GM12878 (cell line): ENCODE data around the gene DAAM1. TPM values are rescaled to one million over a fixed set of nuclear protein-coding genes. Genes with fewer than 3 reads are reported as not detected.

Source experiments
- ATAC-seq: fragments of 200-7000 bp; cut with Tn5 transposase; 3 replicates; pipeline ENCODE4 v1.9.1; 2020; ENCODE audit warnings: mild to moderate bottlenecking, moderate library complexity
- BruUV-seq: library from RNA; stranded (reverse); fragments of 400-500 nt; replicated peaks from 2 replicates; lab custom pipeline; 2021; lab: Mats Ljungman, UMichigan
- CTCF ChIA-PET: fragments of 300-600 bp; sonication (Branson Sonifier 250); formaldehyde crosslinking; extraction: SDS; loops from one replicate; lab custom pipeline; 2021; ENCODE audit warnings: inconsistent platforms; lab: Yijun Ruan, JAX
- POLR2A ChIA-PET: fragments of 350-600 bp; formaldehyde crosslinking; extraction: SDS; loops from one replicate; lab custom pipeline; 2021; ENCODE audit warnings: inconsistent platforms; lab: Charles Lee
- RAD21 ChIA-PET: fragments of 300-600 bp; sonication (Branson Sonifier 250); formaldehyde crosslinking; loops from one replicate; lab custom pipeline; 2023; ENCODE audit warnings: antibody characterized with exemption; ENCODE audit not compliant: unreplicated experiment; lab: Charles Lee
- SMC1A ChIA-PET: fragments of 300-600 bp; sonication (Branson Sonifier 250); formaldehyde crosslinking; loops from one replicate; lab custom pipeline; 2023; ENCODE audit not compliant: unreplicated experiment, uncharacterized antibody; lab: Charles Lee
- DNase-seq: peaks from one replicate; pipeline ENCODE4 v3.0.0-alpha.2; 2011; ENCODE audit warnings: low read depth, low spot score
- FAIRE-seq: peaks from 3 replicates; lab custom pipeline; 2011; peaks lifted over from hg19 to GRCh38; lab: Jason Lieb, UNC
- H2AFZ ChIP-seq: 2 replicates; pipeline ENCODE4 v1.6.0; 2011; ENCODE audit warnings: low read depth, low read length, control low read depth; ENCODE audit not compliant: control insufficient read depth
- H3K27ac ChIP-seq: 2 replicates; pipeline ENCODE4 v1.5.1; 2011; ENCODE audit warnings: control low read depth; ENCODE audit not compliant: control insufficient read depth, insufficient read depth
- H3K27me3 ChIP-seq, 2 experiments: replicated peaks in 1 of 2; 2 replicates each; pipeline versions ENCODE4 v1.6.0 to v1.6.1; 2011; ENCODE audit warnings: low read length in 1 of 2; ENCODE audit not compliant: control insufficient read depth in 2 of 2, insufficient read depth in 2 of 2
- H3K36me3 ChIP-seq, 2 experiments: 2 replicates each; pipeline ENCODE4 v1.5.1; 2011; ENCODE audit warnings: low read length in 1 of 2; ENCODE audit not compliant: control insufficient read depth in 2 of 2, insufficient read depth in 2 of 2
- H3K4me1 ChIP-seq: 2 replicates; pipeline ENCODE4 v1.6.1; 2011; ENCODE audit warnings: mild to moderate bottlenecking, low read length, moderate library complexity, mixed read lengths; ENCODE audit not compliant: control insufficient read depth, insufficient read depth
- H3K4me2 ChIP-seq: 2 replicates; pipeline ENCODE4 v1.6.0; 2011; ENCODE audit warnings: control low read depth; ENCODE audit not compliant: control insufficient read depth, insufficient read depth
- H3K4me3 ChIP-seq: fragments of 200-600 bp; sonication (generic); 2 replicates; pipeline ENCODE4 v1.5.1; 2016
- H3K79me2 ChIP-seq: 2 replicates; pipeline ENCODE4 v1.6.0; 2011; ENCODE audit warnings: low read length; ENCODE audit not compliant: control insufficient read depth, insufficient read depth
- H3K9ac ChIP-seq: 2 replicates; pipeline ENCODE4 v1.8.0; 2011; ENCODE audit warnings: low read length, control low read depth, mixed read lengths; ENCODE audit not compliant: control insufficient read depth, insufficient read depth
- H3K9me3 ChIP-seq: replicated peaks from 3 replicates; pipeline ENCODE4 v1.5.1; 2011; ENCODE audit warnings: mild to moderate bottlenecking, low read length; ENCODE audit not compliant: control insufficient read depth, insufficient read depth
- H4K20me1 ChIP-seq: 2 replicates; pipeline ENCODE4 v1.6.0; 2011; ENCODE audit not compliant: control insufficient read depth, insufficient read depth
- ASH2L ChIP-seq: fragments of 300-600, 200-600 bp; sonication (generic); IDR thresholded peaks from 2 replicates; pipeline ENCODE4 v1.6.1; 2017; ENCODE audit warnings: low read depth, mild to moderate bottlenecking, borderline replicate concordance
- BACH1 ChIP-seq: fragments of 450-650 bp; IDR thresholded peaks from 2 replicates; pipeline ENCODE4 v1.6.1; 2017; ENCODE audit warnings: mild to moderate bottlenecking, borderline replicate concordance
- FOXK2 ChIP-seq: fragments of 450-650 bp; IDR thresholded peaks from 2 replicates; pipeline ENCODE4 v1.6.1; 2017; ENCODE audit warnings: mild to moderate bottlenecking, moderate library complexity
- HCFC1 ChIP-seq: fragments of 150-350 bp; IDR thresholded peaks from 2 replicates; pipeline ENCODE4 v1.6.1; 2014; ENCODE audit warnings: low read length
- HDAC6 ChIP-seq: fragments of 200-600 bp; sonication (generic); IDR thresholded peaks from one replicate; pipeline ENCODE4 v1.8.0; 2017; ENCODE audit warnings: antibody characterized with exemption; ENCODE audit not compliant: unreplicated experiment
- JUND ChIP-seq: IDR thresholded peaks from 2 replicates; pipeline ENCODE4 v1.6.1; 2012; ENCODE audit warnings: low read depth, mild to moderate bottlenecking, low read length, improper control_type of control experiment, moderate library complexity
- MTA3 ChIP-seq: IDR thresholded peaks from 2 replicates; pipeline ENCODE4 v1.6.1; 2012; ENCODE audit warnings: low read length, inconsistent platforms, borderline replicate concordance
- RBBP5 ChIP-seq: fragments of 200-600 bp; sonication (generic); conservative IDR thresholded peaks from 2 replicates; pipeline ENCODE4 v1.6.1; 2016
- SREBF2 ChIP-seq: IDR thresholded peaks from 2 replicates; pipeline ENCODE4 v1.6.1; 2012; ENCODE audit warnings: mild to moderate bottlenecking, low read length
- TAF1 ChIP-seq: IDR thresholded peaks from 2 replicates; pipeline ENCODE4 v1.6.1; 2011; ENCODE audit warnings: mild to moderate bottlenecking, low read depth, low read length, borderline replicate concordance
- TBL1XR1 ChIP-seq: IDR thresholded peaks from 2 replicates; pipeline ENCODE4 v1.6.1; 2012; ENCODE audit warnings: low read depth, low read length, improper control_type of control experiment
- TCF3 ChIP-seq: IDR thresholded peaks from 2 replicates; pipeline ENCODE4 v1.6.1; 2012; ENCODE audit warnings: low read depth, mild to moderate bottlenecking, low read length, borderline replicate concordance; ENCODE audit not compliant: insufficient read depth
- WGBS: methylation state at CpG from one replicate; pipeline ENCODE4 v1.1.6; 2016; ENCODE audit warnings: low lambda C conversion rate; ENCODE audit not compliant: insufficient replicate concordance, insufficient coverage; ENCODE audit errors: missing lambda C conversion rate; 5-methylcytosine and 5-hydroxymethylcytosine counted together
- in situ Hi-C: fragments of 300-500 bp; cut with MboI; formaldehyde crosslinking; loops from 9 replicates; pipeline ENCODE4 v1.14.3; 2018; ENCODE audit warnings: mixed read lengths
- intact Hi-C: fragments of 100-400 bp; cut with micrococcal nuclease; formaldehyde crosslinking; loops from one replicate; pipeline ENCODE4 v1.14.2; 2022; ENCODE audit not compliant: unreplicated experiment
- polyA plus RNA-seq, 11 experiments: library from polyadenylated mRNA; depleted of rRNA in 4 of 11; unstranded in 6 of 11; stranded (reverse) in 5 of 11; fragments of >200 nt; fragmentation: Nextera tagmentation in 4 of 11; fragmentation: Illumina TruSeq in 1 of 11; extraction: Ambion mirVana in 4 of 11; extraction: Trizol in 1 of 11; gene quantifications; 1 replicate in 1 of 11; 2 replicates in 10 of 11; pipeline versions ENCODE4 v1.2.1 to v1.2.3, GENCODE V29; 2011 to 2016; ENCODE audit warnings: inconsistent platforms in 2 of 11, missing spikeins in 2 of 11, low read depth in 1 of 11
- total RNA-seq, 4 experiments: library from RNA; depleted of rRNA in 3 of 4; stranded (reverse); fragments of >200 nt in 3 of 4; fragmentation: Illumina TruSeq in 1 of 4; extraction: Trizol in 1 of 4; gene quantifications; 2 replicates each; pipeline versions ENCODE4 v1.2.1 to v1.2.3, GENCODE V29; 2013 to 2021
- TF ChIP-seq, protein P1 (sequence below): fragments of 450-650 bp; formaldehyde crosslinking; IDR thresholded peaks from 2 replicates; pipeline ENCODE4 v1.4.0; 2020; ENCODE audit warnings: mild to moderate bottlenecking, moderate library complexity
- TF ChIP-seq, protein P2 (sequence below): fragments of 450-650 bp; IDR thresholded peaks from 2 replicates; pipeline ENCODE4 v1.6.1; 2017; ENCODE audit warnings: borderline replicate concordance

Gene DAAM1
- total and polyA plus RNA-seq, 10 of the 15 experiments (the other 5 are each of a cell fraction or from before 2014, with no cell fraction given), result 13.8 to 32.4 (median 24.2) TPM

DNA sequence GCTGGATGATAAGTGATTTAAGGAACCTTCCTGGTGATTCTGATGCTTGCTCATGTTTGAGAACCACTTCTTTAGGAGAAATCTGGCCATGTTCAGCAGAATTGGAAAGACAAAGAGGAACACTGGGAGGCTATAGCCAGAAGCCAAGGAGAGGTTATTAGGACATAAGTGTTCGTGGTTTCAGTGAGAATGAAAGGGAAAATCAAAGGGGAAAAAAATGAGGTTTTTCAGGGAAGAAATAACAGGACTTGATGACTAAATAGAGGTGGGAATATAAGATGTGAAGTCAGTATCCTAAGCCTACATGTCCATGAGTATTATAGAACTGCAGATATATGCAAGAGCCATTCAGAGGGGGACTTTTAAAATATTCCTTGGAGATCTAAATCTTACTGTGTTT lies 95.6 kb downstream of the DAAM1 start:
- WGBS, result 45% methylated on average over 1 of the region's 1 CpG

More for the DNA sequence above, 95.6 kb downstream of the DAAM1 start:
- ChIA-PET RAD21 (no interaction called here), POLR2A (no interaction called here), SMC1A (interaction anchor here (1.3 kb wide), 1 partner anchor 11 kb away, joined by 3 read pairs; no protein-coding TSS in a partner anchor), CTCF (interaction anchor here (1.0 kb wide), 1 partner anchor 647 kb away, joined by 4 read pairs; no protein-coding TSS in a partner anchor)
- Histone ChIP-seq H3K27me3 (no peaks in the 10 kb centered on the region), H2AFZ (no peak overlapping the region), H3K4me1 (no peaks in the 10 kb centered on the region), H3K27ac (no peak overlapping the region), H3K4me3 (no peak overlapping the region), H3K4me2 (no peak overlapping the region), H4K20me1 (no peaks in the 10 kb centered on the region; the same call in 1 of the 2 replicates), H3K9ac (no peak overlapping the region), H3K9me3 (peaks cover 2% of the 10 kb centered on the region; the same call in 2 of the 3 replicates)
- intact Hi-C loops, result no loop called here
- no peak for DNase-seq
- in situ Hi-C loops, result no loop called here
- FAIRE-seq, result no peak
- BruUV-seq, result no TSS peak
- no peak for ATAC-seq
- TF ChIP-seq BACH1 (no peak), FOXK2 (no peak), MTA3 (no peak), TBL1XR1 (no peak), HCFC1 (no peak), TAF1 (no peak), TCF3 (no peak), HDAC6 (no peak), JUND (no peak), RBBP5 (no peak), ASH2L (no peak), SREBF2 (no peak)
- TF ChIP-seq, protein P1, sequence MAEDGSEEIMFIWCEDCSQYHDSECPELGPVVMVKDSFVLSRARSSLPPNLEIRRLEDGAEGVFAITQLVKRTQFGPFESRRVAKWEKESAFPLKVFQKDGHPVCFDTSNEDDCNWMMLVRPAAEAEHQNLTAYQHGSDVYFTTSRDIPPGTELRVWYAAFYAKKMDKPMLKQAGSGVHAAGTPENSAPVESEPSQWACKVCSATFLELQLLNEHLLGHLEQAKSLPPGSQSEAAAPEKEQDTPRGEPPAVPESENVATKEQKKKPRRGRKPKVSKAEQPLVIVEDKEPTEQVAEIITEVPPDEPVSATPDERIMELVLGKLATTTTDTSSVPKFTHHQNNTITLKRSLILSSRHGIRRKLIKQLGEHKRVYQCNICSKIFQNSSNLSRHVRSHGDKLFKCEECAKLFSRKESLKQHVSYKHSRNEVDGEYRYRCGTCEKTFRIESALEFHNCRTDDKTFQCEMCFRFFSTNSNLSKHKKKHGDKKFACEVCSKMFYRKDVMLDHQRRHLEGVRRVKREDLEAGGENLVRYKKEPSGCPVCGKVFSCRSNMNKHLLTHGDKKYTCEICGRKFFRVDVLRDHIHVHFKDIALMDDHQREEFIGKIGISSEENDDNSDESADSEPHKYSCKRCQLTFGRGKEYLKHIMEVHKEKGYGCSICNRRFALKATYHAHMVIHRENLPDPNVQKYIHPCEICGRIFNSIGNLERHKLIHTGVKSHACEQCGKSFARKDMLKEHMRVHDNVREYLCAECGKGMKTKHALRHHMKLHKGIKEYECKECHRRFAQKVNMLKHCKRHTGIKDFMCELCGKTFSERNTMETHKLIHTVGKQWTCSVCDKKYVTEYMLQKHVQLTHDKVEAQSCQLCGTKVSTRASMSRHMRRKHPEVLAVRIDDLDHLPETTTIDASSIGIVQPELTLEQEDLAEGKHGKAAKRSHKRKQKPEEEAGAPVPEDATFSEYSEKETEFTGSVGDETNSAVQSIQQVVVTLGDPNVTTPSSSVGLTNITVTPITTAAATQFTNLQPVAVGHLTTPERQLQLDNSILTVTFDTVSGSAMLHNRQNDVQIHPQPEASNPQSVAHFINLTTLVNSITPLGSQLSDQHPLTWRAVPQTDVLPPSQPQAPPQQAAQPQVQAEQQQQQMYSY (CRISPR knock-in tag), result no peak
- TF ChIP-seq, protein P2, sequence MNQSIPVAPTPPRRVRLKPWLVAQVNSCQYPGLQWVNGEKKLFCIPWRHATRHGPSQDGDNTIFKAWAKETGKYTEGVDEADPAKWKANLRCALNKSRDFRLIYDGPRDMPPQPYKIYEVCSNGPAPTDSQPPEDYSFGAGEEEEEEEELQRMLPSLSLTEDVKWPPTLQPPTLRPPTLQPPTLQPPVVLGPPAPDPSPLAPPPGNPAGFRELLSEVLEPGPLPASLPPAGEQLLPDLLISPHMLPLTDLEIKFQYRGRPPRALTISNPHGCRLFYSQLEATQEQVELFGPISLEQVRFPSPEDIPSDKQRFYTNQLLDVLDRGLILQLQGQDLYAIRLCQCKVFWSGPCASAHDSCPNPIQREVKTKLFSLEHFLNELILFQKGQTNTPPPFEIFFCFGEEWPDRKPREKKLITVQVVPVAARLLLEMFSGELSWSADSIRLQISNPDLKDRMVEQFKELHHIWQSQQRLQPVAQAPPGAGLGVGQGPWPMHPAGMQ, result no peak
- TF ChIP-seq, all 136 proteins: peak for 0
- Histone ChIP-seq H3K36me3 (no peaks in the 10 kb centered on the region), H3K79me2 (no peaks in the 10 kb centered on the region)
